Cardiac muscle cell (in vitro differentiated cells and primary cell): ENCODE measurements around the gene RPS16. TPM values are rescaled to one million over a fixed set of nuclear protein-coding genes. Genes with fewer than 3 reads are reported as not detected.
A peak's percentile ranks its signal among the peaks of the same experiment; 100 is the strongest.

Experiments
- DNase-seq, 2 donors: peaks; one replicate each; pipeline versions ENCODE4 v3.0.0 to v3.0.0-alpha.2; 2010 to 2017; ENCODE audit warnings: low read depth in 1 of 2, low spot score in 1 of 2
- H3K27ac ChIP-seq: fragments of 200-600 bp; sonication (generic); 2 replicates; pipeline ENCODE4 v1.5.1; 2016
- H3K27me3 ChIP-seq: fragments of 200-600 bp; sonication (generic); 2 replicates; pipeline ENCODE4 v1.6.0; 2016; ENCODE audit warnings: control low read depth
- H3K36me3 ChIP-seq: fragments of 200-600 bp; sonication (generic); 2 replicates; pipeline ENCODE4 v1.5.1; 2016; ENCODE audit warnings: control low read depth
- H3K4me1 ChIP-seq: fragments of 200-600 bp; sonication (generic); 2 replicates; pipeline ENCODE4 v1.8.1; 2017; ENCODE audit warnings: low read depth, mild to moderate bottlenecking, mixed run types
- H3K4me3 ChIP-seq: fragments of 200-600 bp; sonication (generic); 2 replicates; pipeline ENCODE4 v1.5.1; 2016; ENCODE audit warnings: mild to moderate bottlenecking
- H3K9me3 ChIP-seq: fragments of 200-600 bp; sonication (generic); 2 replicates; pipeline ENCODE4 v1.5.1; 2017; ENCODE audit warnings: low read depth, mild to moderate bottlenecking, control low read depth
- CTCF ChIP-seq: IDR thresholded peaks from 2 replicates; pipeline ENCODE4 v1.5.1; 2012; ENCODE audit warnings: low read depth, mild to moderate bottlenecking, low read length
- polyA plus RNA-seq: library from polyadenylated mRNA; unstranded; fragments of >200 nt; fragmentation: Nextera tagmentation; extraction: Ambion mirVana; gene quantifications from 2 replicates; pipeline ENCODE4 v1.2.1, GENCODE V29; 2016
- total RNA-seq: library from RNA; depleted of rRNA; stranded (reverse); fragments of >200 nt; gene quantifications from 2 replicates; pipeline ENCODE4 v1.2.3, GENCODE V29; 2016

RPS16 gene
- total and polyA plus RNA-seq, 2 experiments from 2014 or later: 369 to 542 TPM

GRCh38 chr19:39405261-39405957, 30.3 kb downstream of the RPS16 start:
- Histone ChIP-seq H3K4me1 (peaks cover 20% of the 10 kb centered on the region), H3K27me3 (no peaks in the 10 kb centered on the region), H3K27ac (no peak overlapping the region), H3K9me3 (no peaks in the 10 kb centered on the region), H3K36me3 (no peaks in the 10 kb centered on the region), H3K4me3 (no peak overlapping the region)
- no peak for TF ChIP-seq CTCF
- DNase-seq: no peak

DNA sequence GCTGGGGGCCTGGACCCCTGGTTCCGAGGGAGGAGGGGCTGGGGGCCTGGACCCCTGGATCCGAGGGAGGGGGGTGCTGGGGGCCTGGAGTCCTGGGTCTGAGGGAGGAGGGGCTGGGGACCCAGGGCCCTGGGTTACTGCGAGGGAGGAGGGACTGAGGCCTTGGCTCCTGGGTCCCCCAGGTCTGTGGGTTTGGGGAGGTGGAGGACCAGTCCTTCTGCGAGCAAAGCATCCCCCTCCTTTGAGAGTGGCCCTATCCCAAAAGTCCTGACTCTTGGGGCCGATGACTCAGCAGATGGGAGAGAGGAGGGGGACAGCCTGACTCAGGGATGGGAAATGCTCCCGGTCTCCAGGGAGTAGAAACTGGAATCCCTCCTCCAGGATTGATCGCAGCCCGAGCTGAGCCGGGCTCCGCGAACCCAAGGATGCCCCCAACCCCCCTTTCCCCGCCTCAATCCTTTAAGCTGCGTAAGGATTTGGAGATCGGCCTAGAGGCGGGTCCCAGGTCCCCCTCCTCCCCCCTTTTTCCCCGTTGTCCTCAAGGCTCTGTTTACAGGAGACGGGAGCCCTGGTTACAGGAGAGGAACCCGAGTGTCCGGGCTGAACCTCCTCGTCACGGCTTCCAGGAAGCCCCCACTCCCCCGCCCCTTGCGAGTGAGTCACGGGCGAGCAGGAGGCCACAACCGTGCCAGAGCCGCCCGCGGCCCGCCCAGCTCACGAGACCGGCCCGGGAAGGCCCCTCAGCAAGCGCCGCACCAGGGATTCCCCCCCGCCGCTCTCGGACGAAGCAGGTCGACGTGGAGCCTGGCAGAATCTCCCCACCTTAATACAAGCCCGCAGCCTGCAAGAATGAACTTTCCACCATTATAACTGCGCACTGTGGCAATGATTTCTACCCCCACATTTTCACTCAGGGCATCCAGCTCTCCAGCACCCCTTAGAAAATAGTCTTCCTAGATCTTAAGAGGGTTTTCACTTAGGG, 32.1 kb downstream of the RPS16 start:
- H3K9me3 ChIP-seq: no peaks in the 10 kb centered on the region
- DNase-seq: peak; percentile 60 to 100
- peaks cover 19% of the 10 kb centered on the region for H3K4me1 ChIP-seq
- H3K27ac ChIP-seq: peak overlapping the region; percentile 91
- no peak for TF ChIP-seq CTCF
- peak overlapping the region; percentile 29 for H3K4me3 ChIP-seq
- H3K27me3 ChIP-seq: no peaks in the 10 kb centered on the region
- H3K36me3 ChIP-seq: no peaks in the 10 kb centered on the region

GRCh38 chr19:39402346-39403300, 33.1 kb downstream of the RPS16 start:
- Histone ChIP-seq H3K4me3 (peak overlapping the region; percentile 29), H3K4me1 (peaks cover 19% of the 10 kb centered on the region), H3K36me3 (no peaks in the 10 kb centered on the region), H3K27me3 (no peaks in the 10 kb centered on the region), H3K27ac (peak overlapping the region; percentile 91), H3K9me3 (no peaks in the 10 kb centered on the region)
- TF ChIP-seq CTCF: no peak
- peak; percentile 86 to 97 for DNase-seq

DNA sequence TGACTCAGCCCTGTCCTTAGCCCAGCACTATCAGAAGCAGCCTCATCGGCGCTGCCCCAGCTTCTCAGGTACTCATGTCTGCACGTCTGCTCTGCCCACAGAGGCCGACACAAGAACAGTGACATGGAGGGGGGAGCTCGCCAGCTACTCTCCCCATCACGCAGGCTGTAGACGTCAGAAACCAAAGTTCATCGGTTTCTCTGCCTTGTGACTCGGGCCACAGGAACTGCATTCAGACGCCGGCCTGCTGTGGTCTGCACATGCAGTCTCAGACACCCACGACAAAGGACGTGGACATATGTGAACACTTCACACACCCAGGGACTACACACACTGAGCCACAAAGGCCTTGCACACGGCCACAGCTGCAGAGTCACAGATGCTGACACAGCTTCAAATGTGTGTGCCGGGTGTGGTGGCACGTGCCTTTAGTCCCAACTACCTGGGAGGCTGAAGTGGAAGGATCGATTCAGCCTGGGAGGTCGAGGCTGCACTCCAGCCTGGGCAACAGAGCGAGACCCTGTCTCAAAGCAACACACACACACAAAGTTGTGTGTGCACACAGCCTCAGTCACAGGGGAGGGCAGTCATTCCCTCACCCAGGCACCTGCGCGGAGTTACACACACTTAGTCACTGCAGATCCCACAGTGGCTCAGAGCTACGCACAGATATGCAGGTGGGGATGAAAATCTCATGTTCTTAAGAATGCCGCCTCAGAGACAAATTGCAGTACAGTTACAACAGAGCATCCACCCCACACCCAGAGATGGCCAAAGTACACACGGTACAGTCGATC, 34.0 kb downstream of the RPS16 start:
- no peaks in the 10 kb centered on the region for H3K27me3 ChIP-seq
- H3K4me1 ChIP-seq: peaks cover 19% of the 10 kb centered on the region
- no peak overlapping the region for H3K4me3 ChIP-seq
- DNase-seq: peak in 1 of 2 donors; percentile 66
- TF ChIP-seq CTCF: no peak
- H3K9me3 ChIP-seq: no peaks in the 10 kb centered on the region
- no peaks in the 10 kb centered on the region for H3K36me3 ChIP-seq
- H3K27ac ChIP-seq: peak overlapping the region; percentile 91
